Activated gamma-delta T cell treated with Interleukin-2 at 50 U/mL for 16 hours (primary cell): ENCODE data around the gene CLMP.

Experiments
- DNase-seq: peaks from one replicate; pipeline ENCODE4 v3.0.0-alpha.2; 2020

The CLMP gene

DNA sequence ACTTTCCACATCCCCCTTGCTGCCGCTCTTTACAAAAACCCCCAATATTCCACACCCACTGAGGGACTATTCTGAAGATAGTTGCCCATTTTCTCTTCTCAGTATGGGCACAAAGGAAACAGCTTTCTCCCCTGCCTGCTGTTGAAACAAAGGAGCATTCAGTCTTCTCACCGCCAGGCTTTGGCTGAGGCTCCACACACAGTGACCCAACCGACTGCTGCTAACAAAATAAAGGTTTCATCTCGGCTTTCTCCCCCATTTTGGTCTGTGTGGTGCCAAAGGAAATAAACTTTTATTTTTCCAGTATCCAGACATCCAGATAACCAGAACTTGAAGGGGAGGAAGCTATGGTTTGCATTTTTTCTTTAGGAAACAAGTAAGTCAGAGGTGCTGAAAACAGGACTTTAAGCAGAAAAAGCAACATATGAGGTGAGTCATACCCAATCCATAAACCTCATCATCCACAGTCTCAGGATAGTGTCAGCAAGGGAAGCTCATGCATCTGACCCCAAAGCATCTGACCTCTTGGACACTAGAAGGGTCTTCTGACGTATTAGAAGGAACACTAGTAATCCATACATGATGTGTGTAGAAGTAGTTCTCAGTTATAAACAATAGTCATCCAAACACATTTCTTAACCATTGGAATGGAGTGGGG, 6.4 kb downstream of the CLMP start:
- no peak for DNase-seq

DNA sequence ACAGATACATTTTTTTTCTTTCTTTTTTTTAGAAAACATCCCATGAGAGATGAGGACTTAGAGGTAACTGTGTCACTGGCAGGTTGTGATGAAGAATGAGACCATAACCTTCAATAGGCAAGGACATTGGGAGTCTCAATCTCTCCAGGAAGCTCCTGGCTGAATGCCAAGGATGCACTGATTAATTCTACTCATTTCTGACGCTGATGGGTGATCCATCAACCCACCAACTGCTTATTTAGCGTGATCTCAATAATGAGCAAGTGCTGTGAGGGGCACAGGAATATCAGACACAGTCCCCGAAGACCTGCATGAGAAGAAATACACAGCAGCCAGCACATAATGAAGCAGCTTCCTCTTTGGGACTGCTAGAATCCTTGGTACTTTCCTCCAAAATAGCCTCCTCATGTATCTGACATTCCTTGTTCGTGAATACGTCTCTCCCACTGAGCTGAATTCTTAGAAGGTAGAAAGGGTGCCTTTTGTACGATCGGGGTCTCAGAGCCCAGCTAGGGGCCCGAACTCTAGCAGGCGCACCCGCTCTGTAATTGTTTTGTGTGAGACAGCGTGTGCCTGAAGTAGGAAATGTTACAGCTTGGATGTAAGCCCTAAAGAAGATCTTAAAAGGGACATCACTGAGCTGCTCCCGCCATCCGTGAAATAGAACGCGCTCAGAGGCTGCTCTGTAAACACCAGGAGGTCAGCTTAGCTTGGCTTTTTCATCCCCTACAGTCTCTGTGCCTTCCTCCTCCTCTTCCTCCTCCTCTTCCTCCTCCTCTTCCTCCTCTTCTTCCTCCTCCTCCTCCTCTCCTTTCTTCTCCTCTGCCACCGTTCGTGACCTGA, 7.2 kb downstream of the CLMP start:
- no peak for DNase-seq

DNA sequence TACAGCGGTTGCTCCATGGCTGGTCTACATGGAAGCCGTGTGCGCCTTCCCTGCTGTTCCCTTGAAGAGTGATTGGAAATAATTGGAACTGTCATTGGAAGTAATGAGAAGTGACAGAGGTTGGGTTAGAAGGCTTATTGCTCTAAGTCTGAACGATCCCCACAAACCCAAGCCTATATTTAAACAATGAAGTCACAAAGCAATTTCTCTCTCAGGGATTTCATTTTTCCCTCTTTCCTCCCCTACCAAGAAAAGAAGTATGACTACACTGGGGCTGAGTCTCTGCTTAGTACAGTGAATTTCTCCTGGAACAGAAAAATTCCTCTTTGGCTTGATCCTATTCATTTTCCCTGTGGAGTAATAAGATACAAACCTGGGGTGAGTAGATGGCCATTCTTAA, 7.8 kb downstream of the CLMP start:
- no peak for DNase-seq

DNA sequence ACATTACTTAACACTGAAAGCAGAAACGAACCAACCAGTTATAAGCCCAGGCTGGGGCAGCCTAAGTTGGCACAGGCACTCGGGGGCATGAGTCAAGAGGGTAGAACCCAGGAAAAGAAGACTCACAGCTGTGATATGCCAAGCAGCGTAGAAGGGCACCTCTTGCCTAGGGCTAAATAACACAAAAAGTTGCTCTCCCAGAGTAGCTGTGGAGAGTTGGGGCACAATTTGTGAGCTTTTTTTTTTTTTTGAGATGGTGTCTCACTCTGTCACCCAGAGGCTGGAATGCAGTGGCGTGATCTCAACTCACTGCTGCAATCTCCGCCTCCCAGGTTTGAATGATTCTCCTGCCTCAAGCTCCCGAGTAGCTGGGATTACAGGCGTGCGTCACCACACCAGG, 8.8 kb downstream of the CLMP start:
- DNase-seq, result no peak

DNA sequence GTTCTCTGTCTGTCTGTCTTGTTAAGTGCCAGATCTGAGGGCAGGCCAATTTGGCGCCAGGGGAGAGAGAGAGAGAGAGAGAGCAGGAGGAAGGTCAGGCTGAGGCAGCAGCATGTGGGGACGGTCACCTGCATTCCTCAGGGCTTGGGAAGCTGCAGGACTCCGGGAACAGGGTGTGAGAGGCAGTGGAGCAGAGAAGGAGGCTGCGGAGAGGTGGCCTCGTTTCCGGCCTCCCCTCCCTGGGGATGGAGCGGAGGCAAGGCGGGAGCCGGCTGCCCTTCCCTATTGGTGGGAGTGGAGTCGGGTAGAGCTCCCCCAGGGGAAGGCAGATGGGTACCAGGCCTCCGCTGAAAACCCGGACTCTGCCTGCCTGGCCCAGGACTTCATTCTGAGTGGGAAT, 9.7 kb downstream of the CLMP start:
- no peak for DNase-seq

DNA sequence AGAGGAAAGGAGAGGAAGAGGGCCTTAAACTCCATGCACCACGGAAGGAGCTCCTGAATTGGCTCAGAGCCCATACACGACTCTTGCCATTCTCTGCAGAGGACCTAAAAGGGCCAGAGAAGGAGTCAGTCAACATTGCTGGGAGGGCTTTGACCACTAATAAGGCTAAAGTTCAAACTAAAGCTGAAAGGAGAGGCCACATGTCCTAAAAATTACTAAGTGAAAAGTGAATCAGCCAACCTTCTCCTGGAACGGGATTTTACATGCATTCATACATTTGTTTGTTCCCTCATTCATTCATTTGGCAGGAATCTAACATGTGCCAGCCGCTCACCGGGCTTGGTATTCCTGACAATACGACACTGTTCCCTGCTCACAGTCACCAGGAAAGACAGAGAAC, 10.5 kb downstream of the CLMP start:
- no peak for DNase-seq

- DNase-seq, result no peak
These were observed 11.5 kb downstream of the CLMP start for GRCh38 chr11:123183391-123184099.

- DNase-seq, result no peak
These were observed 13.1 kb downstream of the CLMP start for GRCh38 chr11:123181767-123182500.

DNA sequence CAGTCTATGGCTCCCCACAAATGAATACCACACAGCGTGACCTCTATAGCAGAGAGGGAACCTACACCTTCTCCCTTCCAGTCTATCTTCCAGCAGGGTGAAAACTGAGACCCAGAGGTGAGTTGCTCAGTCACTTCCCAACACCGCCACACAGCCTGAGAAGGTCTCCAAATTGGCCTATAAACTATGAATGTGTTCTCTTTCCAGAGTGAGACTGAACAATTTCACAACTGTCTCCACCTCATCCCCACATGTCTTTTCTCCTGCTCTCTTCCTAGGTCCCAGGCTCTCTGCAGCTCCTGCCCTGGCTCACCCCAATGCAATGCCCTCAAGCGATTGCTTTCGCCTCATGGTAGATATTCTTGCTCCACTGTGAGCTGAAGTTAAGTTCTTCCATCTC, 14.0 kb downstream of the CLMP start:
- no peak for DNase-seq

- DNase-seq, result no peak
These were observed 14.5 kb downstream of the CLMP start for GRCh38 chr11:123180574-123180973.

DNA sequence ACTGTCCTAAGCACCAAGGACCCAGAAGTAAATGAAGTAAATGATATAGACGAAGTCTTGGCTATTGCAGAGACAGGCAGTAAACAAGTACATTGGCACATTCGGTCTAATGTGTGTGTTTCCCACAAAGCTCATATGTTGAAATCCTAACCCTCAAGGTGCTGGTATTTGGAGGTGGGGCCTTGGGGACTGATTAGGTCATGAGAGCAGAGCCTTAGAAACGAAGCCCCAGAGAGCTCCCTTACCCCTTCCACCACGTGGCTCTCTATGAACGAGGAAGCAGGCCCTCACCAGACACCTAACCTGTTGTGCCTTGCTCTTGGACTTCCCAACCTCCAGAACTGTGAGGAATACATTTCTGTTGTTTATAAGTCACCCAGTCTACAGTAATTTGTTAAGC, 14.9 kb downstream of the CLMP start:
- DNase-seq, result no peak

DNA sequence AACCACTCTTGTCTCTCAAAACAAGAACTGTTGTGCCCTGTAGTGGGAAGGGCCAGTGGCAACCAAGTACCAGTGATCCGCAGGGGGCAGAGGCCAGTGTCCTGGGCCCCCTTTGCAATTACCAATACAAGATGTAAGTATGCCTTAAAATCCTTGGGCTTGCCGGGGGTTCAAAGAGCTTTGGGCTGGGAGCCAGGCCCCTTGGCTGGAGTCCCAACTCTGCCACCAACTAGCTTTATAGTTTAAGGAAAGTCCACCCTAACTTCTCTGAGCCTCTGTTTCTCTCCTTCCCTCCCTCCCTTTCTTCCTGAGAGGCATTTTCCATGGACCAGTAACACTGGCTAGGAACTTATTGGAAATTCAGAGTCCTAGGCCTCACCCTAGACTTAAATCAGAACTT, 15.5 kb downstream of the CLMP start:
- no peak for DNase-seq

DNA sequence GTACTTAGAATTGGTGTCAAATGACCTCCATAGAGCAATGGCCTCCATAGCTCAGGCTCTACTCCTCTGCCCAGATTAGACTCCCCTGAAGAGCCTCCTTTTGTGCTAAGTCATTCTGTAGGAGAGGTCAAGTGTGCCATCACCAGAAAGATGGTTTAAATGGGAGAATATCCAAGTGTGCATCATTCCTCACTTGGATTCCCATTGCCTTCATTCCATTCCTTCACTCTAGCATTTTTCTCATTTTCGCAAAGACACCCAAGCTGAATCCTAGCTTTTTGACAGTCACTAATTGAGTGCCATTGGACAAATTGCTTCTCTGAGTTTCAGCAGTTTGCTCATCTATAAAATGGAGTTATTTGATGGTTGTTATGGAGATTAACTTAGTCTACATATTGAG, 16.9 kb downstream of the CLMP start:
- DNase-seq, result no peak

DNA sequence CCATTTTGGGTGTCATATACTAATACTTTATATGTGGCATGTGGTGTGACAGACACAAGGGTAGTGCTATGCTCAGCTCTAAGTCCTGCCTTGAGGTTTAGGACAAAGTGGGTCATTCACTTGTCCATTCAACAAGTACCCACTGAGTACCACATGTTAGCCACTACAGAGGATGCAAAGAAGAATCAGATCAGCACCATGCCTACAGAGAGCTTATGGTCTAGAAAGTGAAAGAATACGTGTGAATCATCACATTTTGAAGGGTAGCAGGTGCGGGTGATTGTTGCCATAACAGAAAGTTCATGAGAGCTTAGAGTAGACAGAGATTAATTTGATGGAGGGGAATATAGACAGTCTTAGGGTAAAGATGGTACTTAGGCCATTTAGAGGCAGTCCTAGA, 18.3 kb downstream of the CLMP start:
- no peak for DNase-seq

DNA sequence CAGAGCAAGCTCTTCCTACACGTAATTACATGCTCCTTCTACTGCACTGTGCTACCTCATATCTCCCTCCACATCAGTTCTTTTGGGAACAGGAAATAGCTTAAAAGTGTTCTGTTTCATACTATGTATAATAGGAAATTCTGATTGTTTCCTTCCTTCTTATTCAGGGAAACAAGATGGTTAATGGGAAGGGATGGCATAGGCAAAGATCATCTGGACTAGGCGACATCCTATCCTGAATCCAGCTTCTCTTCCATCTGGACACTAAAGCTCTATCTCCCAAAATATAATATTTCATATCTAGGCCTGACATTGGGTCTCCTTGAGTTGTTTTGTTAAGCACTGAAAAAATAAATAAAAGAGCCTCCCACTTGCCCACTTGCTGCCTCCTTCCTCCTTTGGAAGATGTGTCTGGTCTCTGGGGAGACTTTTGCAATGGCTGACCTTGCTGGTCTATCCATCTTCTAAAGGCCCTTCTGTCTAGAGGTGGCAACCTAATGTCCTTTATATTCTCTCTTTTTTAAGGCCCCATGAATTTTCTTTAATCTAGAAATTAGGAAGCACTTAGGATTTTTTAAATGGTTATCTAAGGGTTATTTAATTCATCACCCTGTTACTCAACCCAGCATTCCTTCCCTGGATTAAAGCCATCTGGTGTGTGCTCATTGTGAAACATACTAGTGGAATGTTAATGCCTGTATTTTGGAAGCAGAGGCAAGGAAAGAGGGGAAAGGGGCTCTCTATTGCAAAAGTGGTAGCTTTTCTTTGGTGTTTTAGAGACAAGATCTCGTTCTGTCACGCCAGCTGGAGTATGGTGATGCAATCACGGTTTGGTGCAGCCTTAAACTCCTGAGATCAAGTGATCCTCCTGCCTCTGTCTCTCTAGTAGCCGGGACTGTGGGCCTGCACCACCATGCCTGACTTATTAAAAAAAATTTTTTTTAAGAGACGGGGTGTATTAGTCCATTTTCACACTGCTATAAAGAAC, 20.6 kb downstream of the CLMP start:
- DNase-seq, result no peak

DNA sequence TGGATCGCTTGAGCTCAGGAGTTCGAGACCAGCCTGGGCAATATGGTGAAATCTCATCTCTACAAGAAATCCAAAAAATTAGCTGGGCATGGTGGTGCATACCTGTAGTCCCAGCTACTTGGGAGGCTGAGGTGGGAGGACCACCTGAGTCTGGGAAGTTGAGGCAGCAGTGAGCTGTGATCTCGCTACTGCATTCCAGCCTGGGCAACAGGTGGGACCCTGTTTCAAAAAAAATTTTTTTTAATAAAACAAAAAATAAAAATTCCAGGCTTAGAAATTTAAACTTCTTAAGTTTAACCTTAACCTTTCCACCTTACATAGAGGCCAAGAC, 21.2 kb downstream of the CLMP start:
- DNase-seq, result no peak

DNA sequence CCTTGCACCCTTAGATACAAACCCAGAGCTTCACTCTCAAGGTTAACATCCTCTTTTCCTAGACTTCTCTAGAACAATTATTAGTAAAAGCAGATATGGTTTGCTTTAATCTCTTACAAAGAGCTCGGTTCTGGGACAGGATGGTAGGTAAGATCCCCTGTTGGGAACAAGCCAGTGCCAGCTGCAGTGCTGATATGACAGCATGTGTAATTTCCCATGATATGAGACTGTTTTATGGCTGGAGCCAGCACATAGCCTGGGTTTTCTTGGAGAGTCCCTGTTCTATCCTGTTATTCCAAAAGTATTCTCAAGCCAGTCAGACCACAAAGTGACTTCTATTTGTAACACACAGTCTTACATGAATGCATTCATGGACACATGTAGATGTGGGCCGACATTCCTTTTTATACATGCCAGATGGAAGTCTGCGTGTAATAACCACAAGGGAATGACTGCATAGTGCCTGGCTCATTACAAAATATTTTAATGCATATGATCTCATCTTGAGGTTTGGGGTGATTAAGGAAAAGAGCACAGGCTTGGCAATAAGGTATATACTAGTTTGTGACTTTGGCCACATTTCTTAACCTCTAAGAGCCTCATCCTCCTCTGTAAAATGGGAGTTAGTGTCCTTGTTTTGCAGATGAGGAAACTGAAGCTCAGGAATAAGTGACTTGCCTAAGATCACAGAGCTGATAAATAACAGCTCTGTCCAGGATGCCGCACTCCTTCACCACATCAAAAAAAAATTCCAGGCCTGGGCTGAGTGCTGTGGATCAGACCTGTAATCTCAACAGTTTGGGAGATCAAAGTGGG, 21.8 kb downstream of the CLMP start:
- no peak for DNase-seq

GRCh38 chr11:123170929-123171328, 24.1 kb downstream of the CLMP start:
- no peak for DNase-seq

DNA sequence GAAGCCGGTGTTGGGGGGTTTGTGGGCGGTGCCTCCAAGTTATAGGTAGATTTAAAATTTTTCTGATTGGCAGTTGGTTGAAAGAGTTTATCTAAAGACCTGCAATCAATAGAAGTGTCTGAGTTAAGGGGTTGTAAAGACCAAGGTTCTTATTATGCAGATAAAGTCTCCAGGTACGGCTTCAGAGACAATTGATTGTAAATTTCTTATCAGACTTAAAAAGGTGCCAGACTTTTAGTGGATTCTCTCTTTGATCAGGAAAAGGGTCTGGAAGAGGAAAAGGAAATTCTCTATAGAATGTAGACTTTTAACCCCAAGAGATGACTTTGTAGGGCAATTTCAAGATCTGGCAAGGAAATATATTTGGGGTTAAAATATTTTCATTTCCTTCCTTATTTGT, 25.2 kb downstream of the CLMP start:
- no peak for DNase-seq

- DNase-seq, result no peak
These were observed 26.0 kb downstream of the CLMP start for GRCh38 chr11:123168955-123169484.

DNA sequence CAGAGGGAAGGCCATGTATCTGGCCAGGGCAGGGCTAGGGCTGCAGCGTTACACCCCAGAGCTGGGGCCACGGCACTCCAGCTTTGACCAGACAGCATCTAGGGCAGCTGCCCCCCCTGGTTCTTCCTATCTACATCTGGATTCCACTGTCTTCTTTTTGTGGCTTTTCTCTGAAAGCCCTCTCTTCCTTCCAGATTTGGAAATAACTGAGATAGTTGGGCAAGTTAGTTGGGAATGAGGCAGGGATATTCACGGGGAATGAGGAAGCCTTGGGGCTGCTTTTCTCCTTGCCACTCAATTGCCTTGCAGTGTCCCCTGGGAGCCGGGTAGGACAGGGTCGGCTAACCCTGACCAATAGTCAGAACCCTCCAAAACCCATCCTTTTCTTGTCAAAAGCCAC, 26.8 kb downstream of the CLMP start:
- no peak for DNase-seq
